ENCODE measurements around the gene GATD1.

Gene GATD1

DNA sequence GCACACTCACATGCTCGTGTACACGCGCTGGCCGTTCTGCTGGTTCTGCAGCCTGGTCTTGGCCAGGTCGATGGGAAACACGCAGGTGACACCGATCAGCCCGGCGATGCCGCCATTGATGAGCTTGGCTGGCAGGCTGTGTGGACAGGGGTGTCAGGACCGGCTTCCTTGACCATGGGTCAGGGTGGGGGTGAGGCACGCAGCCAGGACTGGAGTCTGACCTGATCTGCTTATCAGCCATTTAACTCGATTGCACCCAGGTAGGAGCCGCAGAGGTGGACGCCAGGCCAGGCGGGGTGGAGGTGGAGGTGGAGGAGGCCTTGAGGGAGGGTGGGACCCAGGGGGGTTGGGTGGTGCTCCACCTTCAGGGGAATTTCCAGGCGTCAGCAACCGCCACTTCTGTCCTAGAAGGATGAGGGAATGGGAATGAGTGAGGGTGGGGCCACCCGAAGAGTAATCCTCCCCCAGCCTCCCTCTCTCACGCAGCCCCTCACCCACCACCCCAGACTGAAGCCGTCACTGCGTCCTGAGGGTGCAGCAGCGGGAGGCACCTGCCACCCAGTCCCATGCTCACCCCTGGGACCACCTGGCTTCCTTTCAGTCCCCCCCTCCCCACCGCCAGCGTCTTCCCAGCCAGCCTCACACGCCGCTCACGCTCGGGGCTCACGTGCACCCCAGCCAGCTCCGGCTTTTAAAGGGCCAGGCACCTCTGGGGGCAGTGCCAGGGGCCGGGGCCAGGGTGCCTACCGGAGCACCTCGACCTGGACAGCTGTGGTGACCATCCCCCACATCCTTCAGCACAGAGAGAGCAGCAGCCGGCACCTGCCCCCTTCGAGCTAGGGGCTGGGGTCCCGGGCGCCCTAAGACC is 17.7 kb upstream of the GATD1 start:
- no peak for DNase-seq

DNA sequence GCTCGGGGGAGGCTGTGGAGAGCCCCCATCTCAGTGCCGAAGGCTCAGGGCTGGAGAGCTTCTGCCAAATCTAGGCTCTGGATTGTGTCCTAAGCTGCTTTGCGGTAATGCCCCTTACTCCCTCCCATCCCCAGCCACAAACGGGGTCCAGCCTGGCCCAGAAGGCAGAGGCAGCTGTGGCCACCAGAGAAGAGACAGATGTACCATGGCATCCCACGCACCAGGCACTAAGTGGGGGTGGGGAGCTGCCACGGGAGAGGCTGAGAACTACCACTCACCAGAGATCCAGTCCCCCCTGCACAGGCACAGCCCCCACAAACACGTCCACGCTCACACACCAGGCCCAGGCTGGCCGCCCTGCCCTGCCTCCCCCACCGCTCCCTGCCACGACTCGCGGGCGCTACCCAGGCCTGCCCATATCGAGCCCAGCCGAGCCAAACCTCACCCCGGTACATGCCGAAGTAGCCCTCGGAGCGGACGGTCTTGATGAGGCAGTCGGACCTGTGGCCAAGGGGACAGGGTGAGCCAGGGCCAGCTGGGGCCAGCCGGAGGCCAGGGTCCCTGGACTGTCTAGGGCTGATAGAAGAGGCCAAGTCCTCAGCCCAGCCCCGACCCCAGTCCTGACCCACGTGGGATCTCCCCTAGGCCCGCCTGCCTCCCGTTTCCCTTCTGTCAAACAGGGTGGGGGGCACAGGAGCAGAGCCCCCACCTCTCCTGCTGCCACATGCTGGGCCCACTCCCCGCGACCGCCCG is 16.9 kb upstream of the GATD1 start:
- no peak for DNase-seq

DNA sequence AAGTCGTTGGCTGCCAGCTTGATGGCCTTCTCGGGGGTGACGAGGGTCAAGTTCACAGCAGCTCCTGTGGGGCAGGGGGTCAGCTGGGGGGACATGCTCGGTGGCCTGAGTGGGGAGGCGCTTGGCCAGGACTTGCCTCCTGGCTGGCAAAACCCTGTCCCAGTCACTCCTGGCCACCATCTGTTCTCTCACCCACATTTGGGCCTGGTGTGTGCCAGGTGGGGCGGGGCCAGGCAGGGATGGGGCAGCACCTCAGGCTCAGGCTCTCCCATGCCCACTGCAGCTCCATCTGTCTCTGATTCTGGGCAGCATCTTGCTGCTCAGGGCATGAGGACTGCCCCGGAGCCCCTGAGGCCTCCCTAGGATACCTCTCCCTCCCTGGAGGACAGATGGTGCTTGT is 16.3 kb upstream of the GATD1 start:
- DNase-seq: no peak

DNA sequence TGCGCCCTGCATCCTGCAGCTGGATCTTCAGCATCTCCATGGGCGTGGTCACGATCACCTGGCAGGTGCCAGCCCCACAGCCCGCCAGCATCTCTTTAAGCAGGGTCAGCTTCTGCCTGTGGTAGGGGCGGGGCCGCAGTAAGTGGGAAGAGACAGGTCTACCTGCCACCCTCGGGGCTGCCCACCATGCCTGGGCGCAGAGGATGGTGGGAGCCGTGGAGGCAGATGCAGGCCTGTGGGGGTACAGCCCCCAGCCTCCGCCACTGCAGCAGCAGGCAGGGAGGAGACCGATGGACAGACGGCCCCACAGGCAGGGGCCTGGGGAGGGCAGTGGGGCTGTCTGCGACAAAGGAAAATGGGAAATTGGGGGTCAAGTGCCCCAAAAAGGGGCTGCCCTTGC is 15.6 kb upstream of the GATD1 start:
- DNase-seq: no peak

DNA sequence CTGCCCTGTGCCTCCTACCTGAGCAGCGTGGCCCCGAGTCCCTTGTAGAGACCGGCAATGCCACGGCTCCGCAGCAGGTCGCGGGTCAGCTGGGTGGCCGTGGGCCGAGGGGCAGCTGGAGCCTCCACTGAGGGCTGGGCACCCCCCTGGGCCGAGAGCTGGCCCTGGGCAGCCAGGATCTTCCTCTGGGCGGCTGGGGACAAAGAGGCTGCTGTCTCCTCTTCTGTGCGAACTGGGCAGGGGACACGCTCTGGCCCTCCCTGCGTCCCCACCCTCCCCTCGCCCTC is 15.2 kb upstream of the GATD1 start:
- DNase-seq: no peak

DNA sequence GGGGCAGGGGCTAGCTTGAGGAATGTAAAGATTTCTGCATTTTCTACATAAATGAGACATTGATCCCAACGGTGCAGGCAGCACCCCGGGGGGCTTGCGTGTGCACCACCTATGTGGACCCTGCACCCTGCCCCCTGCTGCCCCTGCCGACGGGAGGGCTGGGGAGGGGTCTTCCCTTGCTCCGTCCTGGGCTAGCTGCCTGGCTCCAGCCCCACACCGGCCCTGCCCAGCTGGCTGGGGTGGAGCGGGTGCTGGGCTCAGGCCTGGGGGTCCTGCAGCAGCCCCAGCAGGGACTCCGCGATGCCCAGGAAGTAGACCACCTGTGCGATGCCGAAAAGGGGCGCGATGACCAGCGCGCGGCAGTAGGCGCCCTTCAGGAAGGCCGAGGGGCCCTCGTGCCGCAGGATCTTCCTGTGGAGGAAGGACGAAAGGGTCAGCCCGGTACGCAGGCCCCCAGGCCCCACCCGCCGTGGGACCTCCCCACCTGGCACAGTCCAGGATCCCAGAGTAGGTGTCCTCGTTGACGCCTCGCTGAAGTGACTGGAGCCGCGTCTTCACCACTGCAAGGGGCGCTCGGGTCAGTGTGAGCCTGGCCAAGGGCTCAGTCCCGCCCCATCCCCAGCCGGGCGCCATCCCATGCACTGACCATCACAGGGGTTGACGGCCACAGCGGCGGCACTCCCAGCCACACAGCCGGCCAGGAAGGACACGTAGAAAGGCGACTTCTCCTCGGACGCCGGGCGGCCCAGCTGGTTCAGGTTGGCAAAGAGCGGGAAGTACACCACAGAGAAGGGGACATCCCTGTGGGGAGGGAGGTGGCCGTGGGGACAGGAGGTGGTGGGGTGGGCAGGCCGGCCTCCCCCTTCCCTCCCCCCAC is 14.6 kb upstream of the GATD1 start:
- no peak for DNase-seq

DNA sequence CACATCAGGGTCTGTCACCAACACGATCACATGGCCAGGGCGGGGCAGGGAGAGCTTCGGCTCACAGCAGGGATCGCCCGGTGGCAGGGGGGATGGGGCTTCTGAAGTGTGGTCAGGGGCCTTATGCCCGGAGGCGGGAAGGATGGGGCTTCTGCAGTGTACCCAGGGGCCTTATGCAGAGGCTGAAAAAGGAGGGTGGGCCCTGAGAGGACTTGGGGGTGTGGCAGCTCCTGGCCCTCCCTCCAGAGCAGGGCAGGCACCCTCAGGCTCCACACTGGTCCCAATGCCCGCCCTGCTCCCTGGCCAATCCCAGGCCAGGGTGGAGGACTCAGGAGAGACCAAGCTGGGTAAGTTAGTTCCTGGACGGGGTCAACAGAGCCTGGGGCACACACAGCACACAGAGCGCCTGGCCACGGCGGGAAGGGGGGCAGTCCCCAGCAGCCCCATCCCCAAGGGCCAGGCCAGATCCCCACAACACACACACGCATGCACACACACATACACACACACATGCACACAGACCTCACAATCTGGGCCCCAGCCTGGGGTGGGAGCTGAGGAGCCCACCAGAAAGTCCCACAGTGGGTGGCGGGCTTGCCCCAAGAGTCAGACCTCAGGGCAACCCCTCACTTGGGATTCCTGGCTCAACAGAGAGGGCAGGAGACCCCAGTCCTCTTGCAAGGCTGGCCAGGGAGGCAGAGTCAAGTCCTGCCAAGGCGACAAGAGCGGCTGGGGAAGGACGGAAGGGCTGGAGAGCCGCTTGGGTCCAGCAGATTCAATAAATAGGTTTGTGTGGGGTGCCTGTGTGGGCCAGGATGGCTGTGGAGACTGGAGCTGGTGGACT is 13.7 kb upstream of the GATD1 start:
- DNase-seq: no peak

DNA sequence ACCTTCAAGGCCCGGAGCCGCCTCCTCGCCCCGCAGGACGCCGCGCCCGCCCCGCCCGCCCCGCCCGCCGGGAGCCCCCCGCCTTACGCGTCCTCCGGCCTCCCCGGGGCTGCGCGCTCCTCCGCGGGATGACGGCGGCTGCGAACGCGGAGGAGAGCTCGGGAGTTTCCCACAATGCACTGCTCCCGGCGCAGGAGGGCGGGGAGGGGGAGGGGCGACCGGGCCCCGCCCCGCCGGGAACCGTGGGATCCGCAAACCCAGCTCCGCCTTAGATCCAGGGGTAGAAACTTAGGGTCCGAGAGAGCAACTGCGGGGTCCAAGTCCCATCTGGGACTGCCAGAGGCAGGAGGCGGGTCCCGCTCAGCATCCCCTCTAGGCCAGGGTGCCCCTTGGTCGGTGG is 12.7 kb upstream of the GATD1 start, which contains the start of gene CEND1:
CEND1 (minus strand) TSS at position 148 of the 400 bp plus-strand sequence. CDS start 1,514 bp downstream, outside the sequence.
- no peak for DNase-seq

DNA sequence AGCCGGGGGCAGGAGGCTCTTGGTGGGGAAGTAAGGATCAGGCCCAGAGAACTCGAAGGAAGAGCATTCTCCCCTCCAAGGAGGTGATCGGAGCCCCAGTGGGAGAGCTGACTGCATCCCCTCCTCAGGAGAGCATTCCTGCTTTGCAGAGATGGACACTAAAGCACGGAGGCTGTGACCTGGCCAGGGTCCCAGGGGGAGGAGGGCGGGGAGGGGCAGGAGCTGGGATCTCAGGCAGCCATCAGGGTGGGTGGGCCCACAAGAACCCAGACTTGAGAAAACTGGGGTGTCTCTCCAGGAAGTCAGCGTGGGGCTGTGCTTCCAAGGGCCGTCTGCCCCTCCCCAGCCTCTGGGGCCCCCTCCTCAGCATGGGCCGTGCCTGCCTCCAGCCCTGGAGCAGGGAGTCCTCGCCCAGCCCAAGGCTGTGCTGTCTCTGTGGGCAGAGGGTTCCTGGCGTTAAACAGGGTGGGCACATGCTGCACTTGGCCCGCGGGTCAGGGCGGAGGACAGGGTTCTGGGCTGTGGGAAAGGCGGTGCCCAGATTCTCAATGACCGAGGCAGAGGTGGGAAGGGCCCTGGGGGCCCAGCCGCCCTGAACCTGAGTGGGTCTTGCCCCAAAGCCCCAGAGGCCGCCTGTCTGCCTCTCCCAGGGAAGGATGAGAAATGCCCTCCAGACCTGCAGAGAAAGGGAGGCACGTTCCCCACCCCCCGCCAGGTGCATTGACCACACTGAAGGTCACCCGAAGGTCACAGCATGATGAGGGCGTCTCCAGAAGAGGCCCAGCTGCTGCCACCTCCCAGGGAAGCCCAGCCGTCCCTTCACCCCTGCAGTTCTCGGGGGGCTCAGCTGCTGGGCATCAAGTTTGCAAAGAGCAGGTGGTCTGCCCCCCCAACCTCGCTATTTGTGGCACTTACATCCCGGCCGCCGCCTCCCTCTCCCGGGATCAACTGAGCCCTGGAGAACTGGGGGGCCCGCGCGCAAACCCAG is 12.0 kb upstream of the GATD1 start:
- no peak for DNase-seq

DNA sequence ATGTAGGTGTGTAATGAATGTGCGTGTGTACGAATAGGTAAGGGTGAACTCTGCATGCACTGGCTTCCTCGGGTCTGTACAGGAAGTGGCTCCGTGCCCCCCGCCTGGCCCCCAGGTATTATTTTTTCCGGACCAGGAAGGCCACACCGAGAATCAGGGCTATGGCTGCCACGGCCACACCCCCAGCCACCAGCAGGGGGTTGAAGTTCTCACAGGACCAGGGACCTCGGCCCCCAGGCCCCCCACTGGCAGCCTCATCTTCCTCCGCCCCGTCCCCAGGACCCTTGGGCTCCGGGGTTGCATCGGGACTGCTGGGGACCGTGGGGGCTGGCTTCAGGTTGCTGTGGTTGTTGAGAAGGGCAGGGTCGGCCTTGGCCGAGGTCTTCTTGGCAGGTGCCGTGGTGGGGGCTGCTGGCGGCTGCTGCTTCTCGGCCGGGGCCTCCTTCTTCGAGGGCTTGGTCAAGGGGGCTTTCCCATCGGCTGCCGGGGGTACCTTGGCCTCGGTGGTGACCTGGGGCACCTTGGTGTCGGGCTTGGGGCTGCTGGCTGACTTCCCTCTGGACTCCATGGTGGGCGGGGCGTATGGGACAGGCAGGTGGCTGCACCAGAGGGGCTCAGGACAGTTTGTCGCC is 10.8 kb upstream of the GATD1 start:
- DNase-seq: no peak

DNA sequence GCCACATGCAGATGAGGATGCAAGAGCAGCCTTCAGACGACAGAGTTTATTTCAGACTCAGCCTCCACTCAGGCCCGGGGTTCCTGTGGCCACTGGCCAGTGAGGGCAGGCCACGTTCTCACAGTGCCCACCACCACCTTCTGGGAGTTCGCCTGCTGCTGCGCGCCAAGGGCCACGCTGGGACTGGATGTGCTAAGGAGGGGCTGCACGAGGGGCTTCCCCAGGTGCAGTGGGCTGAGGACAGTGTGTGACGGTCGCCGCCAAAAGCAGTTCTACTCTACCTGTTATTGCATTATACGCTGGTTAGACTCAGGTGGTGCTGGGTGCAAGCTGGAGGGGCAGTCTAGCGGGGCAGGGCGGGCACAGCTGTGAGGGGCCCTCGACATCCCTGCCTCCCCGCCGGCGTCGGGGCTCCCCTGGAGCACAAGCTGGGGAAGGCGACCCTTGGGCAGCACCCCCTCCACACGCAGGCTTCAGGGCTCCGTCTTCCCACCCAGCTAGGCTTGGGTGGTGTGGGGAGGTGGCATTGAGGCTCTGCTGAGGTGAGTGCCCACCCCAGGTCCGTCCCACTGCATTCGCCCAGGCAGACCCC is 9.9 kb upstream of the GATD1 start:
- DNase-seq: no peak

DNA sequence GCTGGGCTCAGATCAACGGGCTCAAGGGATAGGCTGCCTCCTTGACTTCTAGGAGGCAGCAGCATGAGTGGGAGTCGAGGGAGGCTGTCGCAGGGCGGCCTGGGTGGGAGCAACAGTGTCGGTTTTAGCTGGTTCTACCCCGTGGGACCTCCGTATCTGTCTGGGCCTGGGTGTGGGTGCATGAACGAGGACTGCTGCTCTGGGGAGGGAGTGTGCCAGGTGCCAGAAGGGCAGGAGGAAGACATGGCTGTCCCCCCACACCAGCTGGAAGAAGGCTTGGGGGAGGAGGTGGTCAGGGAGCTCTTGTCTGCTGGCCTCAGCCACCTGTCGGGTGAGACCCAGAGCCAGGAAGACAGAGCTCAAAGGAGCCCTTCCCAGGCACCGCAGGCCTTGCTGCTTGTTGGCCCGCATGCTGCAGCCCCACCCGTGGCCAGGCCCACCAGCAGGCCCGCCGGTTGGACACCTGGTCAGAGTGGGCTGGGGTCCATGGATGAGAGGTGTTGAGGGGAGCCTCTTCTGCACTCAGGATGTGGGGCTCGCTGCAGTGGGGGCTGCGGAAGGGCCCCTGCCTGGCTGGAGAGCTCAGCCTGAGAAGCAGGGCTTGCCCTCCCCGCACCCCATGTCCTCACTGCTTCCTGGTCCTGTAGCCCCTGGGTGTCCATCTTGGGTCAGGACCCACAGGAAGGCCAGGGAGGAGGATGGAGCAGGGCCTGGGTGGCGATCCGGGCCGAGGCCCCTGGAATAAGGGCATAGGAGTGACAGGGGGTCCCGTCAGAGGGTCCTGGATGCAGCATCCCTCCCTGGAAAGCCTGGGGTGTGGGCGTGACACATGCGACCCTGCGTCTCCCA is 9.2 kb upstream of the GATD1 start:
- DNase-seq: no peak

DNA sequence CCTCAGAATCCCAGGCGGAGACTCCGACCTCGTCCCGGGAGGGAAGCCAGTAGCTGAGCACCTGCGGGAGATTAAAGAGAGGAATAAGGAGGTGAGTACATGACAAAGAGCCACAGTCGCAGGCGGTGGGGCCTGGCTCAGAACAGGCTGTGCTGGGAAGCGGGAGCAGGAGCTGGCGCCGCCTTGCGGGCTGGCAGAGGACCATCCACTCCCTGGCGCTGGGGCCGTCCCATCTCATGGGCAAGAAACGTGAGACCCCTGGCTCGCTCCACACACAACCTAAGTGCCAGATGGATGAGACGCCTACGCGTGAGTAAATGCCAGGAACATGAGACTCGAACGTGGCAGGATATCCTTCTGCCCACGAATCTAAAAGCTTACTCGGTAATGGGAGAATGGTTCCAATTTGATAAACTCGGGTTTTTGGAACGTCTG is 6.3 kb upstream of the GATD1 start:
- no peak for DNase-seq

DNA sequence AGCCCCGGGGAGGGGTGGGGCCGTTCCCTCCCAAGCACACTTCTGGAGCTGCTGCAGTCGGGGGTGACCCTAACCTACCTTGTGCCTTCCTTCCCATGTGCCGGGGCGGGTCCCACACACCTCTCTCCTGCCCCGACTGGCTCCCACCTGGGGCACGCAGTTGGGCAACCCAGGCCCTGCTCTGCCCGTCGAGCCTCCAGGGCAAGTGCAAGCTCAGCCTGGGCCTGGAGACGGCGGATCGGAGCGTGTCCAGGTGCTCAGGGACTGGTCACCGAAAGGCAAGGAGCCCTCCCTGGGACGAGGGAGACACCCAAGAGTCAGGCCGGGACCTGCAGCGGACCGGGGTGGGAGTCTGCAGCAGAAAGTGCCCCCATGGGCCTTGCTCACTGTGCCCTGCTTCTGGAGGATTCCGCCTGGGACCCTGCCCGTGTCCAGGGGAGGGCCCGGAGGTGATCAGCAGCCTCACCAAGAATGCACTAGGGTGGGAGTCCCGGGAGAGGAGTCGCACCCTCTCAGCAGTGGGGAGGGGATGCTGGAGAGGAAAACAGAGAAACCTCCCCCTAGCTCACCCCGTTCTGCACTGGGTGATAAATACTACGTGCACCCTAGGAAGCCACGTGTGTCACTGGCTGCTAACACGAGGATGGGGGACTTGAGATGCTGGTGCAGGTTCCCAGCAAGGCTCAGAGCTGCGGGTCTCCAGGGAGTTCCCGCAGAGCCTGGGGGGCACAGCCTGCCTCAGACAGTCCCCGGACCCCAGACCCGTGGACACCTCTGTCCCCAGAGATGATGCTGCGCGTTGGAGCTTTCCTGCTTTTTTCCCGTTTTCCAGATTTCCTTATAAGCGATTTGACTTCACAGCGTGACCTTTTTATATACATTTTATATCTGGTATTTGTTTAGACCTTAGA is 5.2 kb upstream of the GATD1 start:
- no peak for DNase-seq

DNA sequence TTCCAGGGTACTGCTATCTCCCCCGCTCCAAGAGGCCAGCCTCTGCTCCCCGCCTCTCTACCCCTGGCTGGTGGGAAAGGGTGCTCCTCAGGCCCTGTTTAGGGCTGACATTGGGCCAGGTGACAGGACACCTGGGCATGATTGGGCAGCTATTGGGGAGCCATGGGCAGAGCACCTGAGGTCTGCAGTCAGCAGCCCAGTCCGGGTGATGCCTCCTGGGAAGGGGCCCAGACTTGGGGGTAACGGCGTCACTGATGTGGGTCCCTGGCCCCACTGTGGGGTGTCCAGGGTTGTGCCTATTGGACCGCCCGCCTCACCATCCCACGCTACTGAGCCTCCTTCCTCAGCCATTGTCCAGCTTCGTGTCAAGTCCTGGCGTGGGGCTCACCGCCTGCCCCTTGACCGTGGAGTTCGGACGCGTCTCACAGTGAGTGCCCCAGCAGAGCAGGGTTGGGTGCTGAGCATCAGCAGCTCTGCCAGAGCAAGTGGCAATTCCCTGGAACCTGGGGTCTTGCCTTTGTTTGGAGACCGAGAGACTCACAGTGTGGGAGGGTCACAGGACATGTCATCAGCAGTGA is 2.8 kb upstream of the GATD1 start:
- DNase-seq: no peak

DNA sequence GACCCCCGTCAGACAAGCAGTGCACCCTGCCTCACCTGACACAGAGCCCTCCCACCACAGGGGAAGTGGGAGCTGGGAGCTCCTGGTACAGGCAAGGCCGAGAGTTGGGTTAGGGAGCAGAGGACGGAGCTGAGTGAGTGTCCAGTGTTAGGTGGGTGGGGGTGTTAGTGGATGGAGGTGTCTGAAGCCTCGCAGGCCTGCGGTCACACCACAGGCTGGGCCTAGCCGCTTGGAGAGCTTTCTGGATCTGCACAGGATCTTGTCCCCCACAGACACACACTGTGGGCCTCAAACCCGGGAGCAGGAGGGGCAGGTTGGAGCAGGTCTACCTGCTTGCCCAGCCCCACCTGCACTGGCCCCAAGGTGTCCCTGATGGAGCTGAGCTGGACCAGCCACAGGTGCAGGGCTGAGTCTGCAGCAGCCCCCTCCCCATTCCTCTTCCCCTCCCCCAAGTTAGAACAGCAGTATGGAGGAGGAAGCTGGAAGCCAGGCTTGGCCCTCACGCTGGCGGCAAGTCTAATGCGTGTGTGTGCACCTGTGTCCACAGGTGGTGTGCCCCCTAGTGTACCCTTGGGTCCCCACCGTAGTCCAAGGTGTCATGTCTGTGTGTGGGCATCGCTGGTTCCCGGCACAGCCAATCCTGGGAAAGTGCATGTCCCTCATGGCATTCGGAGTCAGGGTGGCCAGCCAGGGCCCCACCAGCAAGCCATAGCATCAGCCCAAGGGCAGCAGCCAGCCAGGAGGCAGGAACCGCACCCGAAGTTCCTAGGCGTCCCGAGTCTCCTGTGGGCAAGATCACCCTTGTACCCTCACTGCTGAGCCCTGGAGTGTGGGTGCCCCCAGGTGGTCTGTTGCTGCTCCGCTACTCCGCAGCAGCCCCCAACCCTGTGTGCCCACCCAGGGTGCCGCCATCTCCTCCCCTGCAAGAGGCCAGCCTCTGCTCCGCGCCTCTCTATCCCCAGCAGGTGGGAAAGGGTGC is 2.0 kb upstream of the GATD1 start:
- DNase-seq: no peak
